Breast epithelium (tissue), 3 donors: Measurements from ENCODE around the gene SPOUT1.

ENCODE experiments used
- POLR2A ChIP-seq: fragments of 450-650 bp; IDR thresholded peaks from one replicate; pipeline ENCODE4 v1.6.1; 2016; ENCODE audit warnings: antibody characterized with exemption, mild to moderate bottlenecking, moderate library complexity
- POLR2AphosphoS5 ChIP-seq, 3 donors: sonication (generic); formaldehyde crosslinking; IDR thresholded peaks; one replicate each; pipeline ENCODE4 v1.6.1; 2017; ENCODE audit warnings: antibody characterized with exemption in 3 of 3
- TF ChIP-seq, protein P1 (sequence below), 3 donors: fragments of 450-650 bp; IDR thresholded peaks; one replicate each; pipeline ENCODE4 v1.5.1; 2016 to 2017; ENCODE audit warnings: antibody characterized with exemption in 3 of 3, mild to moderate bottlenecking in 3 of 3, moderate library complexity in 3 of 3

DNA sequence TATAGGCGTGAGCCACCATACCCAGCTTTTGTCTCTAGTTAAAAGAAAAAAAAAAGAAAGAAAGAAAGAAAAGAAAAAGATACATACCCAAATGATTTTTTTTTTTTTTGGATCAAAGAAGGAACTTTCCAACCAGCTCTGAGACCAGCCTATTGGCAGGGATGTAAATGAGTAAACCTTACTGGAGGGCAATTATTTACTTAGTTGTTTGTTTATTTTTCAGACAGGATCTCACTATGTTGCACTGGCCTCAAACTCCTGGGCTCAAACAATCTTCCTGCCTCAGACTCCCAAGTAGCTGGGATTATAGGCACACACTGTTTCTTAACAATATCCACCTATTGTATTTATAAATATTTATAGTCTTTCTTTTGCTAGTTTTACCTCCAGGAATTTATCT is 10.9 kb upstream of the SPOUT1 start:
- TF ChIP-seq, protein P1, sequence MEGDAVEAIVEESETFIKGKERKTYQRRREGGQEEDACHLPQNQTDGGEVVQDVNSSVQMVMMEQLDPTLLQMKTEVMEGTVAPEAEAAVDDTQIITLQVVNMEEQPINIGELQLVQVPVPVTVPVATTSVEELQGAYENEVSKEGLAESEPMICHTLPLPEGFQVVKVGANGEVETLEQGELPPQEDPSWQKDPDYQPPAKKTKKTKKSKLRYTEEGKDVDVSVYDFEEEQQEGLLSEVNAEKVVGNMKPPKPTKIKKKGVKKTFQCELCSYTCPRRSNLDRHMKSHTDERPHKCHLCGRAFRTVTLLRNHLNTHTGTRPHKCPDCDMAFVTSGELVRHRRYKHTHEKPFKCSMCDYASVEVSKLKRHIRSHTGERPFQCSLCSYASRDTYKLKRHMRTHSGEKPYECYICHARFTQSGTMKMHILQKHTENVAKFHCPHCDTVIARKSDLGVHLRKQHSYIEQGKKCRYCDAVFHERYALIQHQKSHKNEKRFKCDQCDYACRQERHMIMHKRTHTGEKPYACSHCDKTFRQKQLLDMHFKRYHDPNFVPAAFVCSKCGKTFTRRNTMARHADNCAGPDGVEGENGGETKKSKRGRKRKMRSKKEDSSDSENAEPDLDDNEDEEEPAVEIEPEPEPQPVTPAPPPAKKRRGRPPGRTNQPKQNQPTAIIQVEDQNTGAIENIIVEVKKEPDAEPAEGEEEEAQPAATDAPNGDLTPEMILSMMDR (IDR thresholded peaks at IDR 0.05), result no peak
- TF ChIP-seq POLR2A, result no peak
- TF ChIP-seq POLR2AphosphoS5 (IDR thresholded peaks at IDR 0.05), result no peak
